H1 (cell line): ENCODE data around the gene CYSLTR1.
"Not testable (repeated sequence)": the region's sequence is repeated elsewhere in the genome, so short reads cannot be mapped to it uniquely, and the experiment has no call there.

ENCODE experiments used
- CREB1 ChIP-seq: IDR thresholded peaks from 2 replicates; pipeline ENCODE4 v1.6.1; 2012; ENCODE audit warnings: inconsistent platforms
- CTCF ChIP-seq, 3 experiments: IDR thresholded peaks; 1 replicate in 2 of 3; 2 replicates in 1 of 3; pipeline versions ENCODE4 v1.5.1 to v1.6.1; 2011; ENCODE audit warnings: low read length in 3 of 3, mild to moderate bottlenecking in 3 of 3, inconsistent platforms in 2 of 3, low read depth in 1 of 3, moderate library complexity in 1 of 3; ENCODE audit not compliant: insufficient read depth in 1 of 3; ENCODE audit errors: control extremely low read depth in 1 of 3
- EP300 ChIP-seq, 2 experiments: IDR thresholded peaks; 1 replicate in 1 of 2; 2 replicates in 1 of 2; pipeline ENCODE4 v1.6.1; 2011 to 2012; ENCODE audit warnings: low read depth in 2 of 2, low read length in 2 of 2, mild to moderate bottlenecking in 2 of 2, borderline replicate concordance in 1 of 2, inconsistent platforms in 1 of 2, moderate library complexity in 1 of 2
- MAX ChIP-seq: IDR thresholded peaks from 2 replicates; pipeline ENCODE4 v1.6.1; 2012; ENCODE audit warnings: inconsistent platforms
- POLR2A ChIP-seq, 2 experiments: IDR thresholded peaks; 1 replicate in 1 of 2; 2 replicates in 1 of 2; pipeline ENCODE4 v1.6.1; 2011; ENCODE audit warnings: low read depth in 2 of 2, low read length in 2 of 2, mild to moderate bottlenecking in 2 of 2; ENCODE audit errors: control extremely low read depth in 1 of 2
- POLR2AphosphoS5 ChIP-seq: IDR thresholded peaks from 2 replicates; pipeline ENCODE4 v1.6.1; 2011; ENCODE audit warnings: low read depth, low read length
- POU5F1 ChIP-seq: IDR thresholded peaks from 2 replicates; pipeline ENCODE4 v1.6.1; 2011; ENCODE audit warnings: low read depth, mild to moderate bottlenecking, low read length, moderate library complexity
- RNF2 ChIP-seq: fragments of 200-900, 300-1000 bp; sonication (generic); IDR thresholded peaks from 2 replicates; pipeline ENCODE4 v1.7.1; 2016; ENCODE audit warnings: borderline replicate concordance, low read depth, mild to moderate bottlenecking, antibody characterized with exemption, low read length; ENCODE audit not compliant: poor library complexity, severe bottlenecking; ENCODE audit errors: missing control alignments
- TAF1 ChIP-seq: IDR thresholded peaks from 2 replicates; pipeline ENCODE4 v1.6.1; 2011; ENCODE audit warnings: mild to moderate bottlenecking, low read depth, low read length
- TCF12 ChIP-seq: IDR thresholded peaks from 2 replicates; pipeline ENCODE4 v1.6.1; 2011; ENCODE audit warnings: low read depth, mild to moderate bottlenecking, low read length
- TEAD4 ChIP-seq: IDR thresholded peaks from 2 replicates; pipeline ENCODE4 v1.6.1; 2012; ENCODE audit warnings: low read depth, low read length, inconsistent platforms, mixed read lengths
- ZNF274 ChIP-seq: IDR thresholded peaks from 2 replicates; pipeline ENCODE4 v1.7.0; 2012; ENCODE audit warnings: low read length, borderline replicate concordance; ENCODE audit errors: extremely low read depth
- TF ChIP-seq, protein P1 (sequence below): IDR thresholded peaks from 2 replicates; pipeline ENCODE4 v1.6.1; 2011; ENCODE audit warnings: low read depth, mild to moderate bottlenecking, low read length; ENCODE audit not compliant: insufficient read depth

DNA sequence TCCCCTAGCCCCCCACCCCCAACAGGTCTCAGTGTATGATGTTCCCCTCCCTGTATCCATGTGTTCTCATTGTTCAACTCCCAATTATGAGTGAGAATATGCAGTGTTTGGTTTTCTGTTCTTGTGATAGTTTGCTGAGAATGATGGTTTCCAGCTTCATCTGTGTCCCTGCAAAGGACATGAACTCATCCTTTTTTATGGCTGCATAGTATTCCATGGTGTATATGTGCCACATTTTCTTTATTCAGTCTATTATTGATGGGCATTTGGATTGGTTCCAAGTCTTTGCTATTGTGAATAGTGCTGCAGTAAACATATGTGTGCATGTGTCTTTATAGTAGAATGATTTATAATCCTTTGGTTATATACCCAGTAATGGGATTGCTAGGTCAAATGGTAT lies 101.4 kb downstream of the CYSLTR1 start:
- TF ChIP-seq POLR2AphosphoS5; MAX; CTCF (IDR thresholded peaks at IDR 0.05; ENCODE audit: control extremely low read depth in 1 of 3, insufficient read depth in 1 of 3, low read depth in 1 of 3, low read length in 3 of 3); TEAD4; CREB1; POU5F1; TAF1; POLR2A (IDR thresholded peaks at IDR 0.05; ENCODE audit: control extremely low read depth in 1 of 2, low read depth in 2 of 2, low read length in 2 of 2); EP300 (IDR thresholded peaks at IDR 0.05; ENCODE audit: borderline replicate concordance in 1 of 2, low read depth in 2 of 2, low read length in 2 of 2); TCF12; RNF2; ZNF274: not testable (repeated sequence)
- TF ChIP-seq, protein P1, sequence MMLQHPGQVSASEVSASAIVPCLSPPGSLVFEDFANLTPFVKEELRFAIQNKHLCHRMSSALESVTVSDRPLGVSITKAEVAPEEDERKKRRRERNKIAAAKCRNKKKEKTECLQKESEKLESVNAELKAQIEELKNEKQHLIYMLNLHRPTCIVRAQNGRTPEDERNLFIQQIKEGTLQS: not testable (repeated sequence)
